Body of pancreas (tissue), 4 donors: ENCODE results near the gene DUSP18. TPM values are rescaled to one million over a fixed set of nuclear protein-coding genes. Genes with fewer than 3 reads are reported as not detected.
"Not testable (repeated sequence)": the region's sequence is repeated elsewhere in the genome, so short reads cannot be mapped to it uniquely, and the experiment has no call there.

Experiments
- ATAC-seq: fragments of 150-250 bp; one replicate; pipeline ENCODE4 v1.9.1; 2016
- DNase-seq, 4 donors: peaks; one replicate each; pipeline ENCODE4 v3.0.0-alpha.2; 2019
- H3K27ac ChIP-seq, 4 donors: fragments of 200-600 bp; sonication (generic); 1 replicate in 3 of 4; 2 replicates in 1 of 4; pipeline versions ENCODE4 v1.5.1 to v1.6.1; 2016 to 2019; ENCODE audit warnings: mild to moderate bottlenecking in 1 of 4, mixed read lengths in 1 of 4, moderate library complexity in 1 of 4
- H3K27me3 ChIP-seq, 2 donors: fragments of 200-600 bp; sonication (generic); one replicate each; pipeline ENCODE4 v1.6.0; 2016; ENCODE audit warnings: mild to moderate bottlenecking in 1 of 2
- H3K36me3 ChIP-seq, 2 donors: fragments of 200-600 bp; sonication (generic); replicated peaks in 1 of 2; 2 replicates each; pipeline ENCODE4 v1.5.1; 2016; ENCODE audit warnings: low read depth in 2 of 2; ENCODE audit not compliant: insufficient read depth in 1 of 2
- H3K4me1 ChIP-seq: fragments of 200-600 bp; sonication (generic); one replicate; pipeline ENCODE4 v1.6.0; 2016
- H3K4me3 ChIP-seq, 2 donors: fragments of 200-600 bp; sonication (generic); 1 replicate in 1 of 2; 2 replicates in 1 of 2; pipeline ENCODE4 v1.5.1; 2016 to 2019
- H3K9me3 ChIP-seq, 3 donors: fragments of 200-600 bp; sonication (generic); 1 replicate in 2 of 3; 2 replicates in 1 of 3; pipeline ENCODE4 v1.5.1; 2016
- POLR2A ChIP-seq, 3 donors: fragments of 450-650 bp; IDR thresholded peaks; one replicate each; pipeline ENCODE4 v1.6.1; 2016; ENCODE audit warnings: antibody characterized with exemption in 3 of 3, mild to moderate bottlenecking in 2 of 3
- WGBS, 2 donors: methylation state at CpG; one replicate each; pipeline ENCODE4 v1.1.5; 2017; 5-methylcytosine and 5-hydroxymethylcytosine counted together
- intact Hi-C: fragments of 100-400 bp; cut with DNase I; formaldehyde crosslinking; loops from one replicate; pipeline ENCODE4 v1.15.1; 2023
- total RNA-seq, 2 donors: library from RNA; depleted of rRNA; stranded (reverse); fragments of >200 nt; gene quantifications; one replicate each; pipeline ENCODE4 v1.1.0, GENCODE V29; 2016
- TF ChIP-seq, protein P1 (sequence below), 7 experiments: fragments of 450-650 bp in 4 of 7; fragments of 200-600 bp in 3 of 7; sonication (generic) in 3 of 7; IDR thresholded peaks; one replicate each; pipeline ENCODE4 v1.5.1; 2016 to 2019; ENCODE audit warnings: antibody characterized with exemption in 7 of 7

The DUSP18 gene
- total RNA-seq, 2 donors from 2014 or later = 2.3 to 19.1 TPM

- no peaks in the 10 kb centered on the region for H3K27me3 ChIP-seq
- no peaks in the 10 kb centered on the region for H3K36me3 ChIP-seq
- no peak overlapping the region for H3K27ac ChIP-seq
- TF ChIP-seq POLR2A (IDR thresholded peaks at IDR 0.05) = no peak
- TF ChIP-seq, protein P1, sequence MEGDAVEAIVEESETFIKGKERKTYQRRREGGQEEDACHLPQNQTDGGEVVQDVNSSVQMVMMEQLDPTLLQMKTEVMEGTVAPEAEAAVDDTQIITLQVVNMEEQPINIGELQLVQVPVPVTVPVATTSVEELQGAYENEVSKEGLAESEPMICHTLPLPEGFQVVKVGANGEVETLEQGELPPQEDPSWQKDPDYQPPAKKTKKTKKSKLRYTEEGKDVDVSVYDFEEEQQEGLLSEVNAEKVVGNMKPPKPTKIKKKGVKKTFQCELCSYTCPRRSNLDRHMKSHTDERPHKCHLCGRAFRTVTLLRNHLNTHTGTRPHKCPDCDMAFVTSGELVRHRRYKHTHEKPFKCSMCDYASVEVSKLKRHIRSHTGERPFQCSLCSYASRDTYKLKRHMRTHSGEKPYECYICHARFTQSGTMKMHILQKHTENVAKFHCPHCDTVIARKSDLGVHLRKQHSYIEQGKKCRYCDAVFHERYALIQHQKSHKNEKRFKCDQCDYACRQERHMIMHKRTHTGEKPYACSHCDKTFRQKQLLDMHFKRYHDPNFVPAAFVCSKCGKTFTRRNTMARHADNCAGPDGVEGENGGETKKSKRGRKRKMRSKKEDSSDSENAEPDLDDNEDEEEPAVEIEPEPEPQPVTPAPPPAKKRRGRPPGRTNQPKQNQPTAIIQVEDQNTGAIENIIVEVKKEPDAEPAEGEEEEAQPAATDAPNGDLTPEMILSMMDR (IDR thresholded peaks at IDR 0.05) = no peak
- WGBS, 2 donors = 35 to 56% methylated on average over 1 of the region's 1 CpG
- no peak overlapping the region for H3K4me3 ChIP-seq
- ATAC-seq = no peak
- no peaks in the 10 kb centered on the region for H3K4me1 ChIP-seq
- intact Hi-C loops = no loop called here
- DNase-seq = no peak
- H3K9me3 ChIP-seq = no peaks in the 10 kb centered on the region
Measured at GRCh38 chr22:30689622-30690021, 21.9 kb upstream of the DUSP18 start.

DNA sequence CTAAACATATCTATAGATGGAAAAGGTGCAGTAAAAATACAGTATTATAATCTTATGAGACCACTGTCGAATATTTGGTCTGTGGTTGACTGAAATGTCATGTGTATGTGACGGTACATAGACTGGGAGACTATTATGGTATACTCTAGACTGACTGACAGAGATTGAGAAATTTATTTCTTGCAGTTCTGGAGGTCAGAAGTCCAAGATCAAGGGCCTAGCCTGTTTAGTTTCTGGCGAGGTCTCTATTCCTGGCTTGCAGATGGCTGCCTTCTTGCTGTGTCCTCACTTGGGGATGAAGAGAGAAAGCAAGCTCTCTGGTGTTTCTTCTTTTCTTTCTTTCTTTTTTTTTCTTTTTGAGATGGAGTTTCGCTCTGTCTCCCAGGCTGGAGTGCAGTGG is 19.7 kb upstream of the DUSP18 start:
- H3K4me3 ChIP-seq = no peak overlapping the region
- DNase-seq = no peak
- no peaks in the 10 kb centered on the region for H3K27me3 ChIP-seq
- 90 to 92% methylated on average over 4 of the region's 4 CpGs for WGBS, 2 donors
- intact Hi-C loops = no loop called here
- TF ChIP-seq, protein P1 (IDR thresholded peaks at IDR 0.05) = no peak
- no peak for TF ChIP-seq POLR2A (IDR thresholded peaks at IDR 0.05)
- ATAC-seq = no peak
- H3K27ac ChIP-seq = no peak overlapping the region
- no peaks in the 10 kb centered on the region for H3K4me1 ChIP-seq
- no peaks in the 10 kb centered on the region for H3K9me3 ChIP-seq
- H3K36me3 ChIP-seq = no peaks in the 10 kb centered on the region

DNA sequence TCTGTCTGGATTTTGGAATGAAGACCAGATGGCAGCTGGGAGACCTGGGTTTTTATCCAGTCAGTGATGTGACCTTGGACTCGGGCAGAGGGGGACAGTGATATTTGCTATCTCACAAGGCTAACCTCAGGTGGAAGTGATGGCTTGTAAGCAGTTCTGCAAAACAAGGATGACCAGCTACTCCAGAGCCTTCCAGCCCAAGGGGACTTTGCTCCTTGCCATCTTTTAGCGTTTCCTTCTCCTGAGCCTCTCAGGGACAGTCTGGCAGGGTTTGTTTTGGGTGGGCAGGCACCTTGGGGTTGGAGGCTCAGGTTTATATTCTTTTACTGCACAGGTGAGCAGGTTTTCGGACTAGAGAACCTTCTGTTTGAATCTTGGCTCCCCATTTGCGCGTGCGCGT is 17.5 kb upstream of the DUSP18 start:
- 66 to 68% methylated on average over 7 of the region's 7 CpGs for WGBS, 2 donors

DNA sequence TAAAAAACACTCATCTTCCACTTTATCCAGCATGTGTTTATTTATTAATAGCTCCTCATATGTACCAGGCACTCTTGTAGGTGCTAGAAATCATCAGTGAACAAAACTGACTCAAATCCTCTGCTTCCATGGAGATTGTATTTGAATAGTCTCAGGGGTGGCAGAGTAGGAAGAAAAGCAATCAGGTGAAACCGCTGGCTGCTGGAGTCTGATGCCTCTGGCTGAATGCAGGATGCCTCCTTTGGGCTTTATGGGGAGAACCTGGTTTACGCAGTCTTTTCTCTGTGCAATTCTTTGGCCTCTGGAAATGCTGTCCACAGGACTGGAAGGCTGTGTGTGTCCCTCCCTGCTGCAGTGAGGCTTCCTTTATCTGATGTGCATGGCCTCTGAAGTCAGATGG is 14.2 kb upstream of the DUSP18 start:
- intact Hi-C loops = no loop called here
- DNase-seq = no peak
- Histone ChIP-seq H3K36me3 (no peaks in the 10 kb centered on the region), H3K27ac (no peak overlapping the region), H3K4me3 (no peak overlapping the region), H3K4me1 (no peaks in the 10 kb centered on the region), H3K27me3 (no peaks in the 10 kb centered on the region), H3K9me3 (no peaks in the 10 kb centered on the region)
- TF ChIP-seq POLR2A (IDR thresholded peaks at IDR 0.05) = no peak
- TF ChIP-seq, protein P1 (IDR thresholded peaks at IDR 0.05) = no peak
- no peak for ATAC-seq
- 73 to 82% methylated on average over 2 of the region's 2 CpGs for WGBS, 2 donors

More for the DNA sequence above, 17.5 kb upstream of the DUSP18 start:
- ATAC-seq (no peak), DNase-seq (no peak)
- no peak for TF ChIP-seq POLR2A (IDR thresholded peaks at IDR 0.05)
- TF ChIP-seq, protein P1 (IDR thresholded peaks at IDR 0.05) = no peak
- intact Hi-C loops = no loop called here
- H3K36me3 ChIP-seq = no peaks in the 10 kb centered on the region
- no peak overlapping the region for H3K27ac ChIP-seq
- H3K4me1 ChIP-seq = no peaks in the 10 kb centered on the region
- H3K27me3 ChIP-seq = no peaks in the 10 kb centered on the region
- H3K4me3 ChIP-seq = no peak overlapping the region
- H3K9me3 ChIP-seq = no peaks in the 10 kb centered on the region

- no peaks in the 10 kb centered on the region for H3K36me3 ChIP-seq
- no peaks in the 10 kb centered on the region for H3K4me1 ChIP-seq
- H3K9me3 ChIP-seq = no peaks in the 10 kb centered on the region
- no peaks in the 10 kb centered on the region for H3K27me3 ChIP-seq
- intact Hi-C loops = no loop called here
- 79 to 89% methylated on average over 1 of the region's 1 CpG for WGBS, 2 donors
- DNase-seq (no peak), ATAC-seq (no peak)
- no peak for TF ChIP-seq POLR2A (IDR thresholded peaks at IDR 0.05)
- TF ChIP-seq, protein P1 (IDR thresholded peaks at IDR 0.05) = no peak
- no peak overlapping the region for H3K4me3 ChIP-seq
- no peak overlapping the region for H3K27ac ChIP-seq
Measured at GRCh38 chr22:30680991-30681770, 13.5 kb upstream of the DUSP18 start.

- ATAC-seq, H3K9me3 ChIP-seq, H3K36me3 ChIP-seq, DNase-seq, intact Hi-C loops, H3K4me1 ChIP-seq, H3K27me3 ChIP-seq, H3K27ac ChIP-seq, H3K4me3 ChIP-seq: not testable (repeated sequence)
- 71 to 78% methylated on average over 11 to 12 of the region's 12 CpGs for WGBS, 2 donors
Measured at GRCh38 chr22:30679895-30680690, 12.4 kb upstream of the DUSP18 start.

DNA sequence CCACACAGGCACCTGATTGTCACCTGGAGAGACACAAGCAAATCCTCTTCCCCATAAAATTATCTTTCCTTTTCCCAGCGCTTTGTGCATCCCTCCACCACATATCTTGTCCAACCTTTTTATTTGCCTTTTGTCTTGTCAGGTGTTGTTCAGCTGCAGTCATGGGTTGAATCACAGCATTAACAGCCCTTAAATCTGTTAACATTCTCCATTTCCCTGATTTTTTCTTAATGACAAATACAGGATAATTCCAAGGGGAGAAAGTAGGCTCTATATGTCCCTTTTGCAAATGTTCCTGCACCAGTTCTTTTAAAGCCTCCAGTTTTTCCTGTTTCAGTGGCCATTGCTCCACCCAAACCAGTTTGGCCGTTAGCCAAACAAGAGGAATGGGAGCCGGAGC is 8.9 kb upstream of the DUSP18 start:
- H3K27me3 ChIP-seq, ATAC-seq, H3K9me3 ChIP-seq, intact Hi-C loops, DNase-seq, H3K36me3 ChIP-seq, H3K27ac ChIP-seq, H3K4me3 ChIP-seq, H3K4me1 ChIP-seq: not testable (repeated sequence)
- WGBS, 2 donors = 66 to 75% methylated on average over 3 of the region's 3 CpGs
